COLO829 (cell line): Measurements from ENCODE around the gene KLHL3.
A peak's percentile ranks its signal among the peaks of the same experiment; 100 is the strongest.

Experiments used
- DNase-seq: peaks from one replicate; pipeline ENCODE4 v3.0.0; 2012; ENCODE audit warnings: low spot score

Gene KLHL3

GRCh38 chr5:137747848-137748247, 12.0 kb upstream of the KLHL3 start:
- no peak for DNase-seq

- DNase-seq = peak; percentile 37
These were observed 7.2 kb upstream of the KLHL3 start for GRCh38 chr5:137743031-137743640.

- DNase-seq = no peak
These were observed 5.8 kb upstream of the KLHL3 start for GRCh38 chr5:137741718-137742117.

- no peak for DNase-seq
These were observed 3.8 kb upstream of the KLHL3 start for GRCh38 chr5:137739737-137740136.

- no peak for DNase-seq
These were observed 3.1 kb upstream of the KLHL3 start for GRCh38 chr5:137738947-137739346.

GRCh38 chr5:137737349-137738131, 1.7 kb upstream of the KLHL3 start:
- DNase-seq = no peak

- DNase-seq = no peak
These were observed 607 bp upstream of the KLHL3 start for GRCh38 chr5:137736496-137736895.

GRCh38 chr5:137734962-137735554, 831 bp downstream of the KLHL3 start:
- no peak for DNase-seq

- DNase-seq = no peak
These were observed 1.6 kb downstream of the KLHL3 start for GRCh38 chr5:137734331-137734730.

GRCh38 chr5:137733922-137734321, 2.0 kb downstream of the KLHL3 start:
- DNase-seq = no peak

- DNase-seq = no peak
These were observed 2.9 kb downstream of the KLHL3 start for GRCh38 chr5:137733006-137733405.

- DNase-seq = no peak
These were observed 4.7 kb downstream of the KLHL3 start for GRCh38 chr5:137731176-137731575.

- DNase-seq = no peak
These were observed 5.6 kb downstream of the KLHL3 start for GRCh38 chr5:137730336-137730735.

- DNase-seq = no peak
These were observed 7.8 kb downstream of the KLHL3 start for GRCh38 chr5:137728048-137728447.

- DNase-seq = no peak
These were observed 8.3 kb downstream of the KLHL3 start for GRCh38 chr5:137727623-137728022.

GRCh38 chr5:137724251-137724650, 11.6 kb downstream of the KLHL3 start:
- DNase-seq = no peak

- DNase-seq = no peak
These were observed 17.3 kb downstream of the KLHL3 start for GRCh38 chr5:137718611-137719010.

GRCh38 chr5:137716337-137716736, 19.6 kb downstream of the KLHL3 start:
- DNase-seq = no peak

GRCh38 chr5:137715456-137715855, 20.4 kb downstream of the KLHL3 start:
- no peak for DNase-seq

- DNase-seq = no peak
These were observed 20.9 kb downstream of the KLHL3 start for GRCh38 chr5:137714946-137715345.

GRCh38 chr5:137714494-137714893, 21.4 kb downstream of the KLHL3 start:
- no peak for DNase-seq

- DNase-seq = no peak
These were observed 23.7 kb downstream of the KLHL3 start for GRCh38 chr5:137712139-137712667.

GRCh38 chr5:137710086-137710485, 25.8 kb downstream of the KLHL3 start:
- DNase-seq = no peak
